ENCODE data around the gene PDX1. TPM values are rescaled to one million over a fixed set of nuclear protein-coding genes. Genes with fewer than 3 reads are reported as not detected.

The PDX1 gene
- total RNA-seq, 4 donors from 2014 or later = not detected

GRCh38 chr13:27919659-27919933, 204 bp upstream of the PDX1 start:
- Histone ChIP-seq H3K4me3 (peak overlapping the region; percentile 9 to 60 (median 30)), H3K27me3 (peaks cover 40 to 100% (median 65%) of the 10 kb centered on the region in 4 donors), H3K27ac (no peak overlapping the region), H3K36me3 (no peaks in the 10 kb centered on the region), H3K4me1 (peaks cover 29 to 64% (median 30%) of the 10 kb centered on the region in 3 donors), H3K9me3 (no peaks in the 10 kb centered on the region)
- DNase-seq = no peak
- WGBS, 2 donors = 3 to 7% methylated on average over 9 of the region's 11 CpGs
- TF ChIP-seq CTCF (IDR thresholded peaks at IDR 0.05) (no peak), POLR2A (IDR thresholded peaks at IDR 0.05) (no peak)
- intact Hi-C loops (cut with DNase I) = no loop called here

DNA sequence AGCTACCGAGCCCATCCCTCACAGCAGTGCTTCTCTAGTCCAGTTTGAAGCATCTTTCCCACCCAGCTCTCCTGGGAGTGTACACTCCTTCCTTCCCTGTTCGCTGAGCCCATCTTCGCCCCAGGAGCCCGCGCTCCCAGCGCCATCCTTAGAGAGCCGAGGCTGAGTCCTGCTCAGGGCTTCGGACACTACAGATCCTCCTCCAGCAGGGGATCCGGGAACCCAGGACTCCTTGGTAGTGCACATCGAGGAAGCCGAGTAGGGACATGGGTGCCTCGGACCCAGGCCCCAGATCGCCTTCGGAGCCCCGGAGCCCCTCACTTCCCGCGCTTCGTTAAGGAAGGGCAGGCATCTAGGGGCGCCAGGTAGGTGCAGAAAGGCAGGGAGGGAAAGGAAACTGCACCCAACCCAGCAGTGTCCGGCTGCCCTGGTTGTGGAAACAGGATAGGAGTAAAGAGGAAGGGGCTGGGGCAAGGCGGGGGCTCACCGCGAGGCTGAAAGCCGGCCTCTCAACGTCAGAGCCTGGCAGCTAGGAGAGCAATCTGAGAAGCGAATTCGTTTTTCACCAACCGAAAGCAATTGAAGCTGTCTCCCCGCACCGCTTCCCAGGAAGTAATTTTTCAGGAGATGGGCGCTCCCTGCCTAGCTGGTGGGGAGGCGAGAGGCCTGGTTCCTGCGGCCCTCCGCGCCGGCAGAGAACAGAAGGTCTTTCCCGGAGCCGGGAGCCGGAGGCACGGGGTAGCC, 1.0 kb downstream of the PDX1 start:
- Histone ChIP-seq H3K27me3 (peaks cover 45 to 100% (median 73%) of the 10 kb centered on the region in 4 donors), H3K27ac (no peak overlapping the region), H3K36me3 (no peaks in the 10 kb centered on the region), H3K9me3 (no peaks in the 10 kb centered on the region), H3K4me1 (peaks cover 29 to 66% (median 30%) of the 10 kb centered on the region in 3 donors), H3K4me3 (peak overlapping the region; percentile 19 to 60 (median 32))
- TF ChIP-seq POLR2A (IDR thresholded peaks at IDR 0.05) (no peak), CTCF (IDR thresholded peaks at IDR 0.05) (no peak)
- intact Hi-C loops (cut with DNase I) = no loop called here
- DNase-seq = no peak
- 0 to 4% methylated on average over 12 to 23 of the region's 40 CpGs for WGBS, 2 donors

DNA sequence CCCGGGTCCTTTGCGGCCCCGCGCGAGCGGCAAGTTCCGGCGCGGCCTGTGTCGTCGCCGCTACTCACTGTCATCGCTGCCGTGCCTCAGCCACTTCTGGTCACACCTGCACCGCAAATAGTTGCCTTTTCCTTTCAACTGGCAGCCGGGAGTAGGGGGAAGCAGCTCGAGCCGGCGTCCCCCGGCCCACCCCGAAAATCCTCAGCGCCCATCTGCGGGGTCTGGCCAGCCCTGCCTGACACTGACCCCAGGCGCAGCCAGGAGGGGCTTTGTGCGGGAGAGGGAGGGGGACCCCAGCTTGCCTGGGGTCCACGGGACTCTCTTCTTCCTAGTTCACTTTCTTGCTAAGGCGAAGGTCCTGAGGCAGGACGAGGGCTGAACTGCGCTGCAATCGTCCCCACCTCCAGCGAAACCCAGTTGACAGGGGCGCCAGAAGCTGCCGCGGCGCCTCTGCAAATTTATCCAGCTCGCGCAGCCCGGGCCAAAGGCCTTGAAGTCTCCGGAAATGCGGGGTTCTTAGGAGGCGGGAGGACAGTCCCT, 1.7 kb downstream of the PDX1 start:
- H3K36me3 ChIP-seq = no peaks in the 10 kb centered on the region
- H3K4me3 ChIP-seq = peak overlapping the region; percentile 19 to 60 (median 32)
- H3K27me3 ChIP-seq = peaks cover 45 to 100% (median 74%) of the 10 kb centered on the region in 4 donors
- WGBS, 2 donors = 8 to 14% methylated on average over 7 to 14 of the region's 41 CpGs
- intact Hi-C loops (cut with DNase I) = no loop called here
- H3K4me1 ChIP-seq = peaks cover 29 to 68% (median 30%) of the 10 kb centered on the region in 3 donors
- no peak for DNase-seq
- TF ChIP-seq CTCF (IDR thresholded peaks at IDR 0.05) (no peak), POLR2A (IDR thresholded peaks at IDR 0.05) (no peak)
- no peak overlapping the region for H3K27ac ChIP-seq
- no peaks in the 10 kb centered on the region for H3K9me3 ChIP-seq

- intact Hi-C loops (cut with DNase I) = no loop called here
- H3K27ac ChIP-seq = no peak overlapping the region
- H3K4me3 ChIP-seq = no peak overlapping the region
- peaks cover 28 to 72% (median 29%) of the 10 kb centered on the region in 3 donors for H3K4me1 ChIP-seq
- H3K9me3 ChIP-seq = no peaks in the 10 kb centered on the region
- WGBS, 2 donors = 11 to 22% methylated on average over 15 to 16 of the region's 39 CpGs
- peaks cover 45 to 100% (median 74%) of the 10 kb centered on the region in 4 donors for H3K27me3 ChIP-seq
- no peak for TF ChIP-seq CTCF (IDR thresholded peaks at IDR 0.05)
- TF ChIP-seq POLR2A (IDR thresholded peaks at IDR 0.05) = no peak
- DNase-seq = no peak
- H3K36me3 ChIP-seq = no peaks in the 10 kb centered on the region
Observed at GRCh38 chr13:27921961-27922882, 2.4 kb downstream of the PDX1 start.
